ENCODE results near the gene TMEM164.

DNA sequence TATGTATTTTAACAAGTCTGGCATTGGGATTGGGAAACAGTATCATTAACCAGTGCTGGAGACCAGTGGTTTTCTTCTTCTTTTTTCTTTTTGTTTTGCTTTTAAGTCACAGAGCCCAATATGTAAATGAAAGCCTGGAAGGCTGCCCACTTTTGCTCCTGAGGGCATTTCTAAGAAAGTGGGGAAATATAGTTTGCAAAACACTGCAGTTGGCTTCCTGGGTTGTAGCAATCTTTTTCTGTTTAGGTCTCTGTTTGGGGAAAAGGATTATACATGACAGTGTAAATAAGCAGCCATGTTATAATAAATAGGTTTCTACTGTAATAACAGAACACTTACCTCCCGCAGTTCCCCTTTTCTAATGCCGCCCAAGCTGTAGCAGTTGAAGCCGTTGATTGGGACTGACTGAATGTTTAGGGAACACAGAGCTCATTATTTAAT, 105.5 kb downstream of the TMEM164 start:
- TF ChIP-seq, protein P1, sequence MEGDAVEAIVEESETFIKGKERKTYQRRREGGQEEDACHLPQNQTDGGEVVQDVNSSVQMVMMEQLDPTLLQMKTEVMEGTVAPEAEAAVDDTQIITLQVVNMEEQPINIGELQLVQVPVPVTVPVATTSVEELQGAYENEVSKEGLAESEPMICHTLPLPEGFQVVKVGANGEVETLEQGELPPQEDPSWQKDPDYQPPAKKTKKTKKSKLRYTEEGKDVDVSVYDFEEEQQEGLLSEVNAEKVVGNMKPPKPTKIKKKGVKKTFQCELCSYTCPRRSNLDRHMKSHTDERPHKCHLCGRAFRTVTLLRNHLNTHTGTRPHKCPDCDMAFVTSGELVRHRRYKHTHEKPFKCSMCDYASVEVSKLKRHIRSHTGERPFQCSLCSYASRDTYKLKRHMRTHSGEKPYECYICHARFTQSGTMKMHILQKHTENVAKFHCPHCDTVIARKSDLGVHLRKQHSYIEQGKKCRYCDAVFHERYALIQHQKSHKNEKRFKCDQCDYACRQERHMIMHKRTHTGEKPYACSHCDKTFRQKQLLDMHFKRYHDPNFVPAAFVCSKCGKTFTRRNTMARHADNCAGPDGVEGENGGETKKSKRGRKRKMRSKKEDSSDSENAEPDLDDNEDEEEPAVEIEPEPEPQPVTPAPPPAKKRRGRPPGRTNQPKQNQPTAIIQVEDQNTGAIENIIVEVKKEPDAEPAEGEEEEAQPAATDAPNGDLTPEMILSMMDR (IDR thresholded peaks at IDR 0.05), result no peak
- no peak for TF ChIP-seq POLR2A (IDR thresholded peaks at IDR 0.05)

Measured in adrenal gland (tissue), 5 donors.